Skeletal muscle cell (primary cell): ENCODE data around the gene MED13L.
A peak's percentile ranks its signal among the peaks of the same experiment; 100 is the strongest.

ENCODE experiments used
- DNase-seq: peaks from one replicate; pipeline ENCODE4 v3.0.0-alpha.2; 2010; ENCODE audit warnings: low read depth
- H3K4me3 ChIP-seq: 2 replicates; pipeline ENCODE4 v1.5.1; 2011; ENCODE audit warnings: low read depth, mild to moderate bottlenecking, control low read depth, low read length, moderate library complexity

The MED13L gene

GRCh38 chr12:116015525-116015924 lies 262.0 kb downstream of the MED13L start:
- H3K4me3 ChIP-seq: no peak overlapping the region
- peak; percentile 25 for DNase-seq

DNA sequence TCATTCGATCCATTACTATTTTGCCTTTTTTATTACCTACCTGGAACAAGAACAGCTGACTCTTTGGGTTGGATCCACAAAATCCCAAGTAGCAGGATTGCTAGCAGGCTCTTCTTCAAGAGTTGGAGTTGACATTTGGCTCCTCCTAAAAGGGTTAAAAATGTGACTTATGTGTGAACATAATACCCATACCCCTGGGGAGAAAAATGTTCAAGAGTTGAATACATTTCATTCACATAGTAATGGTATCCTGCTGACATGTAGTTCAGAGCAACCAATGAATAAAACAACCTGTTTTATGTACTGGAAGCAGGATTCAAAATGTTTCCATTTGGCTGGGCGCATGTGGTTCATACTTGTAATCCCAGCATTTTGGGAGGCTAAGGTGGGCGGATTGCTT lies 264.7 kb downstream of the MED13L start:
- H3K4me3 ChIP-seq: no peak overlapping the region
- no peak for DNase-seq

DNA sequence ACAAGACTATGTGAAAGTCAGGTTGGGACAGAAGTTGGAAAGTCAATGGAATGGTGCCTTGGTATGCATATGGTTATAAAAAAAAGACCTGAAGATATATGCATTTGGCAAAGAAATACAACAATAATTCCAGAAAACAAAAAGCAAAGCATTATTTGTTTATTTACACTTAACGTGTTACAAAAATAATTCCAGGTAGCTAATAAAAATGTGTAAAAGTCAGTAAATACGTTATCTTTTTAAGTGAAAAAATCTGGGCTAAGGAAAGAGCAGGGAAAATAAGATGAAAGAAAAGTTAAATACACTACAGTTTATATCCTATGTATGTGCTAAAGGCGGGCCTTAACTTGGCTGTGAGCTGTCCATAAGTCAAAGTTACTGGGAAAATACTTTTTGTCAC lies 266.3 kb downstream of the MED13L start:
- DNase-seq: no peak

DNA sequence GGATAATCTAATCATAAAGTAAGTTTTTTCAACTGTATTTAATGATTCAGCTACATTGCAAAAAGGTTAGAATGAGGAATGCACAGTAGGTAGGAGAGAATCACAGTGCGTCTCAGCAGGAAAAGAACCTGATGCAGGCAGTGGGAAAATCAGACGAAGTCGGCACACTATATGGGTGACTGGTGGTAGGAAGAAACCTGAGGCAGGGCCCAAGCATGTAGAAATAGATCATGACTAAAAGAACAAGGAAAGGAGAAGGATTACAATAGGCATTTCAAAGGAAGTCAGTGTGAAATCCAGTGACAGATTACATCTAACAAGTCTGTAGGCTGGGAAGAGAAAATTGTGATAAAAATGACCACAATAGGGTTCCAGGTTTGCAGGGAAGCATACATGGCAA lies 267.0 kb downstream of the MED13L start:
- no peak for DNase-seq
- no peak overlapping the region for H3K4me3 ChIP-seq

More for the DNA sequence above, 266.3 kb downstream of the MED13L start:
- H3K4me3 ChIP-seq: no peak overlapping the region

DNA sequence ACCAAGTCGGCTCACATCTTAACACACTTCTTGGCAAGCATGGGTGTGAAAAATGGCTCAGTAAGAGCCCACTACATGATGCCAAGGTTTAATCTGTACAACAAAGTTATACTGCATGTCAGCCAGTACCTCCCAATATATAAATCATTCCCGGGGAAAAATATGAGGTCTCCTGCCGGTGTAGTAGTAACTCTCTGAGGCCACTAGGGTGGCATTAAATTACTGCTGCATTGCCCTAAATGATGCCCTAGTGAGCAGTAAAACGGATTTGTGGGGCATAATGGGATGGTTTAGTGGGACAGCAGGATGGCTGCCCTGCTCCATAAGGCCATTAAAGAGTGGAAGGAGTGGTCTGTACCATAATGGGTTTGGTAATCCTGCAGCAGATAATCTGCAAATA lies 267.7 kb downstream of the MED13L start:
- no peak for DNase-seq
- no peak overlapping the region for H3K4me3 ChIP-seq

- no peak for DNase-seq
- no peak overlapping the region for H3K4me3 ChIP-seq
These were observed 271.4 kb downstream of the MED13L start for GRCh38 chr12:116006141-116006540.

- DNase-seq: peak; percentile 36
- no peak overlapping the region for H3K4me3 ChIP-seq
These were observed 274.5 kb downstream of the MED13L start for GRCh38 chr12:116002890-116003536.

GRCh38 chr12:116000252-116000651 lies 277.2 kb downstream of the MED13L start:
- H3K4me3 ChIP-seq: no peak overlapping the region
- no peak for DNase-seq

GRCh38 chr12:115999582-115999981 lies 277.9 kb downstream of the MED13L start:
- no peak for DNase-seq
- H3K4me3 ChIP-seq: no peak overlapping the region

DNA sequence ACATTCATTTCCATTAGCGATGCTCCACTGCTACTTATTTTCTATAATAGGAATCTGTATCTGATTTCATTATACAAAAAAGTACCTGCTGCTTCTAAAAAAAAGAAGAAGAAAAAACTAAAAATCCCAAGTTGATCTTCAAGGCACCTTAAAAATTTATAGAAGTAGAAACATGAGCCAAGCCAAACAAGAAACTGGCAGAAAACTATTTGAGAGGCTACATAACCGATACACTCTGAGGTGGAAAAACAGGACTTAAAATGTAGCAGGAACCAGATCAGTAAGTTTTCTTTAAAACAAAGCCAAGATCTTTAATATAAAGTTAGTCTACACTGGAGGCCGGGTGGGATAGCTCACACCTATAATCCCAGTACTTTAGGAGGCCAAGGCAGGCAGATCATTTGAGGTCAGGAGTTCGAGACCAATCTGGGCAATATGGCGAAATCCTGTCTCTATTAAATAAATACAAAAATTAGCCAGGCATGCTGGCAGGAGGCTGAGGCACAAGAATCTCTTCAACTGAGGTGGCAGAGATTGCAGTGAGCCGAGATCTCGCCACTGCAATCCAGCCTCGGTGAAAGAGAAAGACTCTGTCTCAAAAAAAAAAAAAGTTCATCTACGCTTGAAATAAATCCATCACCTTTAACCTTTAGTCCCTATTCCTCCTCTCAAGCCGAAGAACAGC lies 278.6 kb downstream of the MED13L start:
- no peak for DNase-seq

GRCh38 chr12:115998119-115998633 lies 279.3 kb downstream of the MED13L start:
- peak; percentile 21 for DNase-seq

More for the DNA sequence above, 278.6 kb downstream of the MED13L start:
- H3K4me3 ChIP-seq: no peak overlapping the region

DNA sequence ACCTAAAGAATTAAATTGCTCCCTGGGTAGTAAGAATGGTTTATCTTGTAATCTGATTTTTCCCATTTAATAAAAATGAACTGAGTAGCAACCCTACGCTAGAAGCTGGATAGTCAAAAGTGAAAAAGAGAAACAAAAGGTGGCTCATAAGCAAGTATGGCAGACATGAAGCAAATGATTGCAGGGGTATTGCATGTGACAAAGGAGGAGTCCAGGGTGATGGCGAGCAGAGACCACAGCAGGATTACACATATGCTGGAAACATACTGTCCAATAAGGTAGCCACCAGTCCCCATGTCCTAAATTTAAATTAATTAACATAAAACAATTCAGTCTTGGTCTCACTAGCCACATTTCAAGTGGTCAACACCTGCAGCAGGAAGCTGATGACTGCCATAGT lies 283.8 kb downstream of the MED13L start:
- no peak overlapping the region for H3K4me3 ChIP-seq
- no peak for DNase-seq

More at GRCh38 chr12:115998119-115998633, 279.3 kb downstream of the MED13L start:
- H3K4me3 ChIP-seq: no peak overlapping the region

- H3K4me3 ChIP-seq: no peak overlapping the region
- DNase-seq: no peak
These were observed 287.3 kb downstream of the MED13L start for GRCh38 chr12:115990241-115990640.

DNA sequence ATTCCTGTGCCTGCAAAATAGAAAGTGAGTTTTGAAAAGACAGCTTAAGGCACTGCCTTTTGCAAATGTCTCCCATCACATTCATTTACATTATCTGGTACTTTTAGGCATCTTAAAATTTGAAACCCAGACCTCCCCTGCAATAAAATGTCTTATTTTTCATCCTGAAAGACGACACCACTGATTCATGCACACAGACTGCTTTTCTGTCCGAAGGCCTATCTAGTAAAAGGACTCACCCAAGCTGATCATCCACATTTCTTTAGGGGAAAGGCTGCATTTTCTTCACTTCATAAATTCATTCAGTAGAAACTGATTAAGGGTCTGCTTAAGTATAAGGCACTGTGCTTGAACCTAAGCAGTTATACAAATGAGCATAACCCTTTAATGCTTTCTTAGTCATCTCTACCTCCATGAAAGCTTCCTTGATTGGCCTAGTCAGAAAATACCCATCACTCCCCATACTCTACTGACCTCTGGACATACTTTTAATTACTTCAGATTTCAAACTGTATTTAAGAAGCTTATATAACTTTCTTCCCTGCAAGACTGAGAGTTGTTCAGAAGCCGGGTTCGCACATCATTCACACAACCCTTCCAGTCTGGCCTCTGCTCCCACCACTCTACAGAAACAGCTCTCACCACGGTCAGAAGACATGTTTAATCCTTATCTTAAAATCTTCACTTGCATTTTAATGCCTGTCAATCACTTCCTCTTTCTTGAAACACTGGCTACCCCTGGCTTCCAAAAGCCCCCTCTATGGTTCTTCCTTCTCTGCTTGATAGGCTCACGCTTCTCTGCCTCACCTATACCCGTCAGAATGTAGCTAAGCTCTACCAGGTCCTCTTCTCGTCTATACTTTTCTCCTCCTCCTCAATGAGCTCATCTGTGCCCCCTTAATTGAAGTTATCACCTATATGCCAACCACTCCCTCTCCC lies 288.6 kb downstream of the MED13L start:
- DNase-seq: no peak
- no peak overlapping the region for H3K4me3 ChIP-seq

DNA sequence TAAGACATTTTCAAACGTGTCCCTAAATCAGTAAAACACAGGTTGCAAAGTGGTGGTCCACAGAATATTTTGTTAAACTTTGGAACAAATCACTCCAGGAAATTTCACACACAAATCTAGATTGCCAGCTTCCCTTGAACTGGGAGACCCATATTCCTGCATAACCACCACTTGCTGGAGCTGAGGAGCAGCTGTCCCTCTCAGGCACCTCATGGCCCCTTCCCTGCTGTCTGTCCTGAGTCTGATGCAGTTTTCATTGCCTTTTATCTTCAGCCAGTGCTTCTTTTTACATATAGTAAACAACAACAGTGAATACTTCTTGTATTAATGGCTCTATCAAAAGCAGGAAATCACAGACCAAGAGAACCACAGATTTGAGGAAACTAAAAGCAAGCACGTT lies 289.3 kb downstream of the MED13L start:
- DNase-seq: no peak
- H3K4me3 ChIP-seq: no peak overlapping the region

- DNase-seq: no peak
- H3K4me3 ChIP-seq: no peak overlapping the region
These were observed 292.9 kb downstream of the MED13L start for GRCh38 chr12:115984616-115985015.

GRCh38 chr12:115983226-115983798 lies 294.2 kb downstream of the MED13L start:
- H3K4me3 ChIP-seq: no peak overlapping the region
- DNase-seq: no peak

DNA sequence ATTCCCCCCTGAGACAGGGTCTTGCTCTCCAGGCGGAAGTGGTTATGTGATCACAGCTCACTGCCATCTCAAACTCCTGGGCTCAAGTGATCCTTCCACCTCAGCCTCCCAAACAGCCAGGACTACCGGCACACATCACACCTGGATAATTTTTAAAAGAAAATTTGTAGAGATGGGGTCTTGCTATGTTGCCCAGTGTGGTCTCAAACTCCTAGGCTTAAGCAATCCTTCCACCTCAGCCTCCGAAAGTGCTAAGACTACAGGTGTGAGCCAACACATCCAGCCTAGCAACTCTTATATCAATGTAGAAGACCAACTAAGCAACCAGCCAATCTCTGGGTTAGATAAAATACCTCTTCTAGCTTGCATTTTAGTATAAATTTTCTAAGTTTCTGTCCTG lies 297.2 kb downstream of the MED13L start:
- no peak for DNase-seq
- no peak overlapping the region for H3K4me3 ChIP-seq

DNA sequence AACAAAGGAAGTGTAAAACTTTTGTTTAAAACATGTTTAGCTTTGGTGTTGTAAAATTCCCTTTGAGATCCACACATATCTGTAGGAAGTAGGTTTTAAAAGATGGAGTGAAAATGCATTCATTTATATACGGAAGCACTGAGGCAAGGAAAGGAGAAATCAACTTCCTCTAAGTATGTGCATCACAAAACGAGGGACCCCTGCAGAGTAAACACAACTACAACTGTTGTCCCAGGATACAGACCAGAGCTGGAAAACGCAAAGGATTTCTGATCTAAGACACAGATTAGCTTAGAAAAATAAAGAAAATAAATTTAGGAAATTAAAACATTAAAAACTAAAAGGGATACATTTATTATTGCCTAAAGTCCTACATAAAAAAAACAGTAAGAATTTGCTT lies 297.6 kb downstream of the MED13L start:
- DNase-seq: no peak

DNA sequence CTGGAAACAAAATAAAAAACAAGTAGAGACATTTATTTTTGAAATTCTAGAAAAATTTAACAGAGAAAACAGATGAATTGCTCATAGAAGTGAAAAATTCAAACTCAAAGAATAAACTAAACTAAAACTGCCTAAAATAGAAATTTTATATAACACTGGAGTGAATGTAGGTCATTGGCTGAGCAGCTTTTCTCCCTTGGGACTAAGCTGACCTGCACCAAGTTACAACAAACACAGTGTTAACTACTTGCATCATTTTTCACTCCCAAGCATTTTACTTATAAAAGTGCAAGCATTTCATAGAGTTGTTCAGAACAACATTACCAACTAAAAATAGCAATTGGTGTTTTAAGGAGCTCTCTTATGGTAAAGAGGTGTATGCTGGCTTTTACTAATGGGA lies 298.1 kb downstream of the MED13L start:
- no peak overlapping the region for H3K4me3 ChIP-seq
- DNase-seq: no peak

More for the DNA sequence above, 297.6 kb downstream of the MED13L start:
- H3K4me3 ChIP-seq: no peak overlapping the region
